Stomach (tissue), 4 donors: ENCODE measurements around the gene ZBTB45.

ENCODE experiments used
- EP300 ChIP-seq: sonication (generic); formaldehyde crosslinking; IDR thresholded peaks from one replicate; pipeline ENCODE4 v1.6.1; 2017; ENCODE audit warnings: antibody characterized with exemption
- TF ChIP-seq, protein P1 (sequence below), 7 experiments: fragments of 450-650 bp in 4 of 7; fragments of 200-600 bp in 3 of 7; sonication (generic) in 3 of 7; IDR thresholded peaks; one replicate each; pipeline ENCODE4 v1.5.1; 2016 to 2019; ENCODE audit warnings: antibody characterized with exemption in 7 of 7, control low read depth in 2 of 7, mild to moderate bottlenecking in 1 of 7

DNA sequence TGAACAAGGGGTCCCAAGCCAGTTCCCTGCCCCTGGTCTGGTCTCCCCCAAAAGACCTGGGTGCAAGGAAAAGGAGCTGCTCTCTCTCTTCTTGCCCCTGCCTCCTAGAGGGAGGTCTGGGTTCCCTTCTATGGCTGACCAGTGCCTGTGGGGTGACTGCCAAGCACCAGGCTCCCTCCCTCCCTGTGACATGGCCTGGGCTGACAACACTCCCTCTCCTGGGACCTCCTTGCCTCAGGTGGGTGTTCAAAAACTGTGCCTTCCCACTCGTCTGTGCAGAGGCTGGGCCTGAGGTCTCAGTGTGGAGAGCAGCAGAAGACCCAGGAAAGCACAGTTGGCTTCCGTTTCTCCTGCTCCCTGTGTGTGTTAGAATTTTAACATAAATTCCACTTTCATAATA is 38.8 kb downstream of the ZBTB45 start:
- TF ChIP-seq, protein P1, sequence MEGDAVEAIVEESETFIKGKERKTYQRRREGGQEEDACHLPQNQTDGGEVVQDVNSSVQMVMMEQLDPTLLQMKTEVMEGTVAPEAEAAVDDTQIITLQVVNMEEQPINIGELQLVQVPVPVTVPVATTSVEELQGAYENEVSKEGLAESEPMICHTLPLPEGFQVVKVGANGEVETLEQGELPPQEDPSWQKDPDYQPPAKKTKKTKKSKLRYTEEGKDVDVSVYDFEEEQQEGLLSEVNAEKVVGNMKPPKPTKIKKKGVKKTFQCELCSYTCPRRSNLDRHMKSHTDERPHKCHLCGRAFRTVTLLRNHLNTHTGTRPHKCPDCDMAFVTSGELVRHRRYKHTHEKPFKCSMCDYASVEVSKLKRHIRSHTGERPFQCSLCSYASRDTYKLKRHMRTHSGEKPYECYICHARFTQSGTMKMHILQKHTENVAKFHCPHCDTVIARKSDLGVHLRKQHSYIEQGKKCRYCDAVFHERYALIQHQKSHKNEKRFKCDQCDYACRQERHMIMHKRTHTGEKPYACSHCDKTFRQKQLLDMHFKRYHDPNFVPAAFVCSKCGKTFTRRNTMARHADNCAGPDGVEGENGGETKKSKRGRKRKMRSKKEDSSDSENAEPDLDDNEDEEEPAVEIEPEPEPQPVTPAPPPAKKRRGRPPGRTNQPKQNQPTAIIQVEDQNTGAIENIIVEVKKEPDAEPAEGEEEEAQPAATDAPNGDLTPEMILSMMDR (IDR thresholded peaks at IDR 0.05), result no peak
- TF ChIP-seq EP300, result no peak
